ENCODE measurements around the gene PDE8B.

DNA sequence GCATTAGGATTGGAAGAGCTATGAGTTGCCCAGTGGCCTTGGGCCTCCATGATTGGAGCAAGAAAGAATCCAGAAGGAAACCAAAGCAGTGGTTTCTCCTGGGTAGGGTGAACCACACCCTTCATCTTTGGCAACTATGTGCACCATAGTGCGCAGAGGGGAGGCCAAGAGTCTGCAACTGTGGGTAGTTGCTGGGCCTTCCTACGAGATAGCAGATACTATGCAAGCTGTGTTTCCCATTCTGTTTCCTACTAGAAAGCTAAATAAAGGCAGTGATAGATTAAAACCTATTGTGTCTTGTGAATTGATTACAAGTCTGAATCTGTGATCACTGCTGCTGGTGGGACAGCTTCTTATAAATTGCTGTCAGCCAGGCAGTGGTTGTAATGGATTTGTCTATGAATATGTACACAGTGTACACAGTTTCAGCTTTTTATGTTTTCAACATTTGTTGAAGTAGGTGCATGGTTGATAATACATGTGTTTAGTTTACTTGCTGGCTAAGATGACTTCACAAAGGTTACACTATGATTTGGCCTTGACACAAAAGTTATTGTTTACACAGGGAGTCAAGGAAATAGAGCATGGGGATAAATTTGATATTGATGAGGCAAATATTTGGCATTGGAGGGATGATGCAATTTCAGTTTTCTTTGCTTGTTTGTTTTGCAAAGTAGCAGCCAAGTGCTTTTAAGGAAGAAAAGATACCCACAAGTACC is 23.7 kb upstream of the PDE8B start:
- no peak for TF ChIP-seq FOXK2 (IDR thresholded peaks at IDR 0.05)
- TF ChIP-seq SP1 (IDR thresholded peaks at IDR 0.05), result no peak
- TF ChIP-seq TARDBP (IDR thresholded peaks at IDR 0.05), result no peak
- TF ChIP-seq BHLHE40 (IDR thresholded peaks at IDR 0.05; ENCODE audit: borderline replicate concordance), result no peak
- no peak for TF ChIP-seq SUZ12 (IDR thresholded peaks at IDR 0.05)
- TF ChIP-seq LEF1 (IDR thresholded peaks at IDR 0.05; ENCODE audit: borderline replicate concordance), result no peak
